Spleen (tissue), 11 donors: ENCODE measurements around the gene TTI1. TPM values are rescaled to one million over a fixed set of nuclear protein-coding genes. Genes with fewer than 3 reads are reported as not detected.

ENCODE experiments used
- DNase-seq: peaks from one replicate; pipeline ENCODE4 v3.0.0-alpha.2; 2020
- H3K27ac ChIP-seq, 8 donors: fragments of 200-600 bp; sonication (generic) in 7 of 8; 1 replicate in 4 of 8; 2 replicates in 4 of 8; pipeline versions ENCODE4 v1.5.0 to v1.8.0; 2016 to 2021; ENCODE audit warnings: inconsistent platforms in 4 of 8, mild to moderate bottlenecking in 4 of 8, moderate library complexity in 1 of 8
- H3K27me3 ChIP-seq, 7 donors: fragments of 200-600 bp; sonication (generic) in 6 of 7; replicated peaks in 1 of 7; 1 replicate in 4 of 7; 2 replicates in 3 of 7; pipeline versions ENCODE4 v1.5.0 to v1.8.0; 2016 to 2021; ENCODE audit warnings: inconsistent platforms in 3 of 7, mild to moderate bottlenecking in 1 of 7
- H3K36me3 ChIP-seq, 6 donors: fragments of 200-600 bp; sonication (generic) in 5 of 6; 1 replicate in 4 of 6; 2 replicates in 2 of 6; pipeline versions ENCODE4 v1.5.0 to v1.8.0; 2016 to 2021; ENCODE audit warnings: inconsistent platforms in 2 of 6
- H3K4me1 ChIP-seq, 6 donors: fragments of 200-600 bp; sonication (generic) in 5 of 6; 1 replicate in 3 of 6; 2 replicates in 3 of 6; pipeline versions ENCODE4 v1.5.0 to v1.8.0; 2016 to 2021; ENCODE audit warnings: inconsistent platforms in 3 of 6
- H3K4me3 ChIP-seq, 8 donors: fragments of 200-600 bp; sonication (generic) in 7 of 8; 1 replicate in 4 of 8; 2 replicates in 4 of 8; pipeline versions ENCODE4 v1.5.0 to v1.8.0; 2016 to 2021; ENCODE audit warnings: inconsistent platforms in 4 of 8, mild to moderate bottlenecking in 4 of 8, moderate library complexity in 2 of 8
- H3K9me3 ChIP-seq, 8 donors: fragments of 200-600 bp; sonication (generic) in 7 of 8; 1 replicate in 4 of 8; 2 replicates in 4 of 8; pipeline versions ENCODE4 v1.5.0 to v1.8.0; 2016 to 2021; ENCODE audit warnings: inconsistent platforms in 4 of 8
- CTCF ChIP-seq, 11 experiments: fragments of 200-600 bp in 7 of 11; fragments of 450-650 bp in 4 of 11; sonication (generic) in 4 of 11; IDR thresholded peaks in 8 of 11; conservative IDR thresholded peaks in 3 of 11; 1 replicate in 7 of 11; 2 replicates in 4 of 11; pipeline versions ENCODE4 v1.4.0 to v1.8.0; 2016 to 2021; ENCODE audit warnings: antibody characterized with exemption in 11 of 11, inconsistent platforms in 4 of 11, mild to moderate bottlenecking in 1 of 11
- POLR2A ChIP-seq, 3 donors: fragments of 450-650 bp; IDR thresholded peaks; one replicate each; pipeline ENCODE4 v1.5.1; 2017; ENCODE audit warnings: antibody characterized with exemption in 3 of 3, mild to moderate bottlenecking in 1 of 3
- POLR2AphosphoS5 ChIP-seq, 3 donors: sonication (generic); formaldehyde crosslinking; IDR thresholded peaks; one replicate each; pipeline ENCODE4 v1.5.1; 2017; ENCODE audit warnings: antibody characterized with exemption in 3 of 3
- WGBS, 5 donors: extraction: QIAGEN DNeasy Blood & Tissue Kit in 3 of 5; methylation state at CpG; one replicate each; pipeline versions ENCODE4 v1.1.5 to v1.1.7; 2013 to 2018; 5-methylcytosine and 5-hydroxymethylcytosine counted together
- intact Hi-C: fragments of 100-400 bp; cut with DNase I; formaldehyde crosslinking; loops from one replicate; pipeline ENCODE4 v1.15.0; 2023; ENCODE audit warnings: low total_unique reads
- polyA plus RNA-seq, 3 donors: library from polyadenylated mRNA; stranded (reverse); fragments of 200-250 nt; gene quantifications; one replicate each; pipeline ENCODE4 v1.2.1, GENCODE V29; 2013
- total RNA-seq, 7 donors: library from RNA; depleted of rRNA in 3 of 7; stranded (reverse); fragments of >200 nt in 3 of 7; fragmentation: NEBNext Ultra II Directional in 4 of 7; extraction: Animal tissue kit (Norgen Biotek cat#: 25700) in 4 of 7; gene quantifications; one replicate each; pipeline versions ENCODE4 v1.1.0 to v1.2.1, GENCODE V29; 2016 to 2021
- donor health status: healthy with polysubstance abuse.
- donor health status: DM: no; HTN: no; CAD: no; lungs with moderate emphysema.
- donor health status: DM: no; HTN: no; CAD: no.
- donor health status: Bipolar disorder and iron deficiency.
- donor health status: healthy.
- donor health status: DM: no; HTN: no; CAD: no.
- donor health status: DM: yes; HTN: yes; CAD: no.

TTI1 gene
- total and polyA plus RNA-seq, 10 donors: 5.9 to 25.2 (median 19.1) TPM

- no peak for DNase-seq
- H3K27me3 ChIP-seq: no peaks in the 10 kb centered on the region
- peaks cover 12 to 36% (median 26%) of the 10 kb centered on the region in 6 donors for H3K4me1 ChIP-seq
- WGBS, 5 donors: 82 to 93% (median 91%) methylated on average over 12 of the region's 12 CpGs
- no peaks in the 10 kb centered on the region for H3K9me3 ChIP-seq
- H3K27ac ChIP-seq: no peak overlapping the region
- intact Hi-C loops: no loop called here
- H3K4me3 ChIP-seq: no peak overlapping the region
- peaks cover 2 to 86% (median 28%) of the 10 kb centered on the region in 6 donors for H3K36me3 ChIP-seq
- TF ChIP-seq POLR2A (IDR thresholded peaks at IDR 0.05) (no peak), POLR2AphosphoS5 (IDR thresholded peaks at IDR 0.05) (no peak), CTCF (IDR thresholded peaks at IDR 0.05 in 8 of 11, conservative IDR thresholded peaks at IDR 0.05 in 3 of 11) (no peak)
Observed at GRCh38 chr20:37987602-37988290, 45.5 kb downstream of the TTI1 start.

GRCh38 chr20:37986873-37987601 lies 46.2 kb downstream of the TTI1 start:
- 91 to 96% (median 94%) methylated on average over 9 of the region's 9 CpGs for WGBS, 5 donors
- H3K4me1 ChIP-seq: peaks cover 12 to 29% (median 22%) of the 10 kb centered on the region in 6 donors
- H3K4me3 ChIP-seq: no peak overlapping the region
- H3K27me3 ChIP-seq: no peaks in the 10 kb centered on the region
- intact Hi-C loops: no loop called here
- H3K36me3 ChIP-seq: peaks cover 2 to 86% (median 31%) of the 10 kb centered on the region in 6 donors
- TF ChIP-seq CTCF (IDR thresholded peaks at IDR 0.05 in 8 of 11, conservative IDR thresholded peaks at IDR 0.05 in 3 of 11) (no peak), POLR2A (IDR thresholded peaks at IDR 0.05) (no peak), POLR2AphosphoS5 (IDR thresholded peaks at IDR 0.05) (no peak)
- H3K27ac ChIP-seq: no peak overlapping the region
- no peaks in the 10 kb centered on the region for H3K9me3 ChIP-seq
- no peak for DNase-seq

GRCh38 chr20:37986044-37986858 lies 47.0 kb downstream of the TTI1 start:
- no peaks in the 10 kb centered on the region for H3K27me3 ChIP-seq
- DNase-seq: no peak
- no peak overlapping the region for H3K4me3 ChIP-seq
- H3K4me1 ChIP-seq: peaks cover 11 to 21% (median 19%) of the 10 kb centered on the region in 6 donors
- TF ChIP-seq CTCF (IDR thresholded peaks at IDR 0.05 in 8 of 11, conservative IDR thresholded peaks at IDR 0.05 in 3 of 11): no peak
- no peak for TF ChIP-seq POLR2AphosphoS5 (IDR thresholded peaks at IDR 0.05)
- TF ChIP-seq POLR2A (IDR thresholded peaks at IDR 0.05): no peak
- intact Hi-C loops: no loop called here
- no peaks in the 10 kb centered on the region for H3K9me3 ChIP-seq
- H3K27ac ChIP-seq: no peak overlapping the region
- H3K36me3 ChIP-seq: peaks cover 2 to 86% (median 36%) of the 10 kb centered on the region in 6 donors
- WGBS, 5 donors: 86 to 94% (median 91%) methylated on average over 9 of the region's 9 CpGs
